Stimulated activated CD4-positive, alpha-beta T cell treated with anti-CD3 and anti-CD28 coated beads, Interleukin-2, amount 100 ng/mL, for 4 hours (primary cell): ENCODE results near the gene MDH2.
"Not testable (repeated sequence)": the region's sequence is repeated elsewhere in the genome, so short reads cannot be mapped to it uniquely, and the experiment has no call there.

ENCODE experiments used
- DNase-seq: peaks from one replicate; pipeline ENCODE4 v3.0.0-alpha.2; 2020; ENCODE audit warnings: low read depth

The MDH2 gene

GRCh38 chr7:76072243-76073148, 24.6 kb downstream of the MDH2 start:
- no peak for DNase-seq

- no peak for DNase-seq
Measured at GRCh38 chr7:76073335-76073990, 25.6 kb downstream of the MDH2 start.

GRCh38 chr7:76074306-76074971, 26.5 kb downstream of the MDH2 start:
- no peak for DNase-seq

GRCh38 chr7:76074972-76075370, 27.1 kb downstream of the MDH2 start:
- DNase-seq: no peak

GRCh38 chr7:76076995-76077394, 29.1 kb downstream of the MDH2 start:
- no peak for DNase-seq

GRCh38 chr7:76077435-76077834, 29.5 kb downstream of the MDH2 start:
- no peak for DNase-seq

- DNase-seq: no peak
Measured at GRCh38 chr7:76080204-76080603, 32.3 kb downstream of the MDH2 start.

- DNase-seq: not testable (repeated sequence)
Measured at GRCh38 chr7:76084115-76084514, 36.2 kb downstream of the MDH2 start.

- no peak for DNase-seq
Measured at GRCh38 chr7:76086070-76086469, 38.2 kb downstream of the MDH2 start.

GRCh38 chr7:76087362-76087791, 39.5 kb downstream of the MDH2 start:
- not testable (repeated sequence) for DNase-seq

- no peak for DNase-seq
Measured at GRCh38 chr7:76089865-76090475, 42.1 kb downstream of the MDH2 start.

- DNase-seq: no peak
Measured at GRCh38 chr7:76091506-76091905, 43.6 kb downstream of the MDH2 start.

- not testable (repeated sequence) for DNase-seq
Measured at GRCh38 chr7:76093531-76093930, 45.6 kb downstream of the MDH2 start.

- DNase-seq: not testable (repeated sequence)
Measured at GRCh38 chr7:76094326-76094725, 46.4 kb downstream of the MDH2 start.

- no peak for DNase-seq
Measured at GRCh38 chr7:76095908-76096307, 48.0 kb downstream of the MDH2 start.

- DNase-seq: not testable (repeated sequence)
Measured at GRCh38 chr7:76101693-76102437, 54.0 kb downstream of the MDH2 start.

- not testable (repeated sequence) for DNase-seq
Measured at GRCh38 chr7:76103788-76104187, 55.9 kb downstream of the MDH2 start.

- not testable (repeated sequence) for DNase-seq
Measured at GRCh38 chr7:76106130-76106529, 58.2 kb downstream of the MDH2 start.

GRCh38 chr7:76106893-76107292, 59.0 kb downstream of the MDH2 start:
- DNase-seq: no peak

GRCh38 chr7:76108540-76109233, 60.8 kb downstream of the MDH2 start:
- DNase-seq: no peak
